Measurements from ENCODE around the gene BMP6.

- TF ChIP-seq POLR2AphosphoS5 (IDR thresholded peaks at IDR 0.05; ENCODE audit: low read depth, low read length) (no peak), MAX (IDR thresholded peaks at IDR 0.05) (no peak), CTCF (IDR thresholded peaks at IDR 0.05 in 2 of 3, conservative IDR thresholded peaks at IDR 0.05 in 1 of 3; ENCODE audit: borderline replicate concordance in 1 of 3, insufficient read depth in 1 of 3, low read depth in 2 of 3, low read length in 2 of 3) (no peak), RAD21 (IDR thresholded peaks at IDR 0.05; ENCODE audit: low read depth) (no peak), FOSL1 (IDR thresholded peaks at IDR 0.05; ENCODE audit: low read depth) (no peak), EZH2 (IDR thresholded peaks at IDR 0.05) (no peak)
Measured at GRCh38 chr6:7680393-7681075, 45.4 kb upstream of the BMP6 start.

All from HCT116 (cell line).